ENCODE measurements around the gene TCF25. TPM values are rescaled to one million over a fixed set of nuclear protein-coding genes. Genes with fewer than 3 reads are reported as not detected.

Gene TCF25
- total RNA-seq, 2 experiments from 2014 or later, result 306 to 307 TPM

DNA sequence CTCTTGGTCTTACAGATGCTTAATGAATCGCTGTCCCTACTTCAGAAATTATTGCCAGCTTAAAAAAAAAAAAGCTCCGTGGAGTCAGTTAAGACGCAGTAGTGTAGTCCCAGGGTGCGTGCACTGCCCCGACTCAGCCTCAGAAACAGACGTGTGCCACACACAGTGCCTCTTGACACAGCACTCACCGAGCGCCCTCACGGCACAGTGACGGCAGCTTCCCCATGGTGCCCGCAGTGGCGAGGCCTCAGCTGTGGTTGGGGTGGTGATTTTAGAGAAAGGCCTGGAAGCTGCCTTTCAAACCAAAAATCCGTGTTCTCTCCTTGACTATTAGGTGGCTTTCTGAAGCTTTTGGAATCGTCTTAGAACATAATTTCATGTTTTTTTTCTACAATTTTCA lies 13.9 kb downstream of the TCF25 start:
- H3K4me3 ChIP-seq (ENCODE audit: low read length), result no peak overlapping the region
- DNase-seq (no peak), ATAC-seq (ENCODE audit: poor library complexity) (no peak)
- TF ChIP-seq, protein P1, sequence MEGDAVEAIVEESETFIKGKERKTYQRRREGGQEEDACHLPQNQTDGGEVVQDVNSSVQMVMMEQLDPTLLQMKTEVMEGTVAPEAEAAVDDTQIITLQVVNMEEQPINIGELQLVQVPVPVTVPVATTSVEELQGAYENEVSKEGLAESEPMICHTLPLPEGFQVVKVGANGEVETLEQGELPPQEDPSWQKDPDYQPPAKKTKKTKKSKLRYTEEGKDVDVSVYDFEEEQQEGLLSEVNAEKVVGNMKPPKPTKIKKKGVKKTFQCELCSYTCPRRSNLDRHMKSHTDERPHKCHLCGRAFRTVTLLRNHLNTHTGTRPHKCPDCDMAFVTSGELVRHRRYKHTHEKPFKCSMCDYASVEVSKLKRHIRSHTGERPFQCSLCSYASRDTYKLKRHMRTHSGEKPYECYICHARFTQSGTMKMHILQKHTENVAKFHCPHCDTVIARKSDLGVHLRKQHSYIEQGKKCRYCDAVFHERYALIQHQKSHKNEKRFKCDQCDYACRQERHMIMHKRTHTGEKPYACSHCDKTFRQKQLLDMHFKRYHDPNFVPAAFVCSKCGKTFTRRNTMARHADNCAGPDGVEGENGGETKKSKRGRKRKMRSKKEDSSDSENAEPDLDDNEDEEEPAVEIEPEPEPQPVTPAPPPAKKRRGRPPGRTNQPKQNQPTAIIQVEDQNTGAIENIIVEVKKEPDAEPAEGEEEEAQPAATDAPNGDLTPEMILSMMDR (IDR thresholded peaks at IDR 0.05), result no peak
- H3K9me3 ChIP-seq (ENCODE audit: control insufficient read depth in 1 of 2, insufficient read depth in 1 of 2, low read length in 2 of 2), result no peaks in the 10 kb centered on the region
- CTCF ChIA-PET, result interaction anchor here (0.9 to 1.1 kb wide), 2 partner anchors 23 to 26 kb away, joined by 3 to 4 read pairs; no protein-coding TSS in a partner anchor
- H3K4me1 ChIP-seq (ENCODE audit: insufficient read depth, low read length), result peaks cover 8% of the 10 kb centered on the region
- H3K27ac ChIP-seq (ENCODE audit: low read depth in 1 of 2, low read length in 2 of 2), result no peak overlapping the region
- Mint-ChIP-seq H3K4me1 (ENCODE audit: low read depth) (no peaks in the 10 kb centered on the region), H3K36me3 (ENCODE audit: low read depth) (peaks cover 79% of the 10 kb centered on the region), H3K27me3 (no peaks in the 10 kb centered on the region), H3K27ac (no peak overlapping the region), H3K4me3 (peak overlapping the region; percentile 20), H3K9me3 (no peaks in the 10 kb centered on the region)
- POLR2A ChIA-PET, result interaction anchor here (1.7 kb wide), 1 partner anchor 14 kb away, joined by 8 read pairs; the partner anchor contains the start of gene TCF25
- intact Hi-C loops (cut with DNase I, micrococcal nuclease), result no loop called here
- peaks cover 85% of the 10 kb centered on the region for H3K36me3 ChIP-seq (ENCODE audit: insufficient read depth, low read length)
- no peaks in the 10 kb centered on the region for H3K27me3 ChIP-seq (ENCODE audit: control insufficient read depth in 1 of 2, insufficient read depth in 2 of 2, low read length in 2 of 2)

DNA sequence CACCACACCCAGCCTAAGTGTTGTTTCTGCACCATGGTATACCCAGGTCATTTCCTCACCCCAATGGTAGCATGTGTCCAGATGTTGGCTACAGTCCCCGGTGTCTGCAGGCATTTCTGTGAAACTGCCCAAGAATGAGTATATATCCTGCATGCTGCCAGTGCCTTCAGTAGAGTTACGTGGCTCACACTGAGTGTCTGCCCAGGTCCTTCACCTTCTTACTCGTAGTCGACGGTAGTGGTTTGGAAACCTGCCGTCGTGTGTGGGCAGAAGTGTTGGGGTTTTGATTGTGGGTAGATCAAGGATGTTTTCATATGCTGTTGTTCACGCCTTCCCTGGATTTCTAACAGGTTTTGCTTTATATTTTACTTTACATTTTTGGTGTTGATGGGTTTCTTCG lies 16.8 kb downstream of the TCF25 start:
- H3K27ac Mint-ChIP-seq, result no peak overlapping the region
- CTCF ChIA-PET, result no interaction called here
- peaks cover 82% of the 10 kb centered on the region for H3K36me3 ChIP-seq (ENCODE audit: insufficient read depth, low read length)

DNA sequence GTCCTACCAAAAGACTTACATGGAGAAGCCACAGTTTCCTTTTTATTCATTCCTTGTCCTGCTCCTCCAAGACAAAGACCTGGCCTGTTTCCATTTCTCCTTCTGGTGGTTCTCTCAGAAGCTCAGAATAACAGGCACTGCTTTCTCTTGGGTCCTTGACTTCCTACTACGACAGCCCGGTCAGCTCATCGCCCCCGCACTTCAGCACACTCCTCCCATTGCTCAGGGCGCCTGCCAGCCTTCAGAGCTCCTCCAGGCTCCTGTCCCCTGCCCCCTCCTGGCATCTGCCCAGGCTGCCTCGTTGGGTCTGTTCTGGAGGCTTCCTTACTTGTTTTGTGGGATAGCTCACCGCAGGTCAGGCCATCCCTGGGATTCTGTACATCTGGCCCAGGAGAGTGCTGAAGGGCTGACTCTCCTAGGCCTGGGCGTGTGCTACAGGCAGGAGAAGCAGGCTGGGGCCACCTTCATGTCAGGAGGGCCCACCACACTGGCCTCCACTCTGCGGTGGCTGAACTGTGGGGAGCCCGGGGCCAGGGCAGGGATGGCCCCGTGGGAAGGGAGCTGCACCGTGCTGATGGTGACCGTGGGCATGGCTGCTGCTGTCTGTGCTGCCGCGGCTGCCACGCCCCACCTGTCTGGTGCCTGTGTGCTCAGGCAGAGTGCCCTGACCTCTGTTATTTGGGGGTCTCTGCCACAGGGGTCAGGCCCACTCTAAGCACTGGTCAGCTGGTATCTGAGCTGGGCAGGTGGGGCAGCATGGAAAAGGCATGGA lies 17.7 kb downstream of the TCF25 start:
- Mint-ChIP-seq H3K4me1 (ENCODE audit: low read depth) (no peaks in the 10 kb centered on the region), H3K9me3 (no peaks in the 10 kb centered on the region), H3K27ac (no peak overlapping the region), H3K36me3 (ENCODE audit: low read depth) (peaks cover 79% of the 10 kb centered on the region), H3K27me3 (no peaks in the 10 kb centered on the region), H3K4me3 (no peak overlapping the region)
- H3K36me3 ChIP-seq (ENCODE audit: insufficient read depth, low read length), result peaks cover 83% of the 10 kb centered on the region
- H3K9me3 ChIP-seq (ENCODE audit: control insufficient read depth in 1 of 2, insufficient read depth in 1 of 2, low read length in 2 of 2), result no peaks in the 10 kb centered on the region
- DNase-seq, result no peak
- TF ChIP-seq, protein P1 (IDR thresholded peaks at IDR 0.05), result no peak
- intact Hi-C loops (cut with DNase I, micrococcal nuclease), result no loop called here
- no peak for ATAC-seq (ENCODE audit: poor library complexity)
- H3K27me3 ChIP-seq (ENCODE audit: control insufficient read depth in 1 of 2, insufficient read depth in 2 of 2, low read length in 2 of 2), result no peaks in the 10 kb centered on the region
- ChIA-PET CTCF (no interaction called here), POLR2A (no interaction called here)
- no peak overlapping the region for H3K27ac ChIP-seq (ENCODE audit: low read depth in 1 of 2, low read length in 2 of 2)
- peaks cover 8% of the 10 kb centered on the region for H3K4me1 ChIP-seq (ENCODE audit: insufficient read depth, low read length)
- no peak overlapping the region for H3K4me3 ChIP-seq (ENCODE audit: low read length)

More for the DNA sequence above, 16.8 kb downstream of the TCF25 start:
- peaks cover 79% of the 10 kb centered on the region for H3K36me3 Mint-ChIP-seq (ENCODE audit: low read depth)
- no peaks in the 10 kb centered on the region for H3K9me3 ChIP-seq (ENCODE audit: control insufficient read depth in 1 of 2, insufficient read depth in 1 of 2, low read length in 2 of 2)
- H3K4me1 ChIP-seq (ENCODE audit: insufficient read depth, low read length), result peaks cover 8% of the 10 kb centered on the region
- POLR2A ChIA-PET, result no interaction called here
- DNase-seq (no peak), ATAC-seq (ENCODE audit: poor library complexity) (no peak)
- no peaks in the 10 kb centered on the region for H3K4me1 Mint-ChIP-seq (ENCODE audit: low read depth)
- intact Hi-C loops (cut with DNase I, micrococcal nuclease), result no loop called here
- no peaks in the 10 kb centered on the region for H3K27me3 ChIP-seq (ENCODE audit: control insufficient read depth in 1 of 2, insufficient read depth in 2 of 2, low read length in 2 of 2)
- no peak overlapping the region for H3K4me3 ChIP-seq (ENCODE audit: low read length)
- no peaks in the 10 kb centered on the region for H3K27me3 Mint-ChIP-seq
- no peak overlapping the region for H3K27ac ChIP-seq (ENCODE audit: low read depth in 1 of 2, low read length in 2 of 2)
- TF ChIP-seq, protein P1 (IDR thresholded peaks at IDR 0.05), result no peak
- H3K4me3 Mint-ChIP-seq, result no peak overlapping the region
- H3K9me3 Mint-ChIP-seq, result no peaks in the 10 kb centered on the region
